ENCODE measurements around the gene LRRK1.

The LRRK1 gene

DNA sequence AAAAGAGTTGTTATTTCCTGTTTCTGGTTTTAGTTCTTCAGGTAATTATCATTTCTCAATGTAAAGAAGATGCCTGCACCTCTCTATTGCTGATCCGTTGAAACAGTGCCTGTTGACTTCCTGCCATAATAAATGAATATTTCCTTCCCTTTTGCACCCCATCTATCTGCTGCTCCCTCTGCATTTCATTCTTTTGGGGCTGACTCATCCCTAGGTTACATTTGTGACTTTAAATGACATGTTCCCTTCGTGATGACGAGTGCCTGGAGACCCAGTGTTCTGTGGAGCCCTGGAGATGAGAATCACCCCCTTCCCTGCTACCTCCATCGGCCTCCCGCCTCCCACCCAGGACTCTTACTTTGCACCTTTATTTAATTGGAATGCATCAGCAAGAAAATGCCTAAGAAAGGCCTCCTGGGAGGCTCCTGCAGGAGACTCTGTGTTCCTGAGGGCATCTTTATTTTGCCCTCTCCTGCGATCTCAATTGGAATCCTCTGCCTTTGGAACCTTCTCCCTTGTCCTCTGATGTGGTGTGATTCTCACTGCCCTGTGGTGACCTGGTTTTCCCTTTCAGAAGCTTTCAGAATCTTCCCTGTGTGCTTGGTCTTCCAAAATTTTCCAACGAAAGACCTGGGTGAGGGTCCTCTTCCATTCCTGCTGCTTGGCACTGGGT lies 13.7 kb downstream of the LRRK1 start:
- DNase-seq (ENCODE audit: low spot score), result peak; percentile 35

DNA sequence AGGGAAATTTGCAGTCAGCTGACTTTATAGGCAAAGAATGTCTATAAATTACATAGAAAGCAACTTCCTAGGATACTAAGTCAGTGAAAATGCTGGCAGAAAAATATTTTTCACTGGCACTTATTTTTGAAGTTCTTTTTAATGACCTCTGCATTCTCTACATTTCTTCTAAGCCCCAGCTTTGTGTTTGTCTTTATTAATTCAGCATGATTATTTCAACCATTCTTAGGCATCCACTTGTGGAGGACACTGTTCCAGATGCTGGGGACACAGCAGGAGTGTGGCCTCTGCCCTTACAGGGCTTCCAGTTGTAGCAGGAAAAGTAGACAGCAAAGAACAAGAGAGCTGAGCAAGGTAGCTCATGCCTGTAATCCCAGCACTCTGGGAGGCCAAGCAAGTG lies 15.0 kb downstream of the LRRK1 start:
- peak; percentile 33 for DNase-seq (ENCODE audit: low spot score)

DNA sequence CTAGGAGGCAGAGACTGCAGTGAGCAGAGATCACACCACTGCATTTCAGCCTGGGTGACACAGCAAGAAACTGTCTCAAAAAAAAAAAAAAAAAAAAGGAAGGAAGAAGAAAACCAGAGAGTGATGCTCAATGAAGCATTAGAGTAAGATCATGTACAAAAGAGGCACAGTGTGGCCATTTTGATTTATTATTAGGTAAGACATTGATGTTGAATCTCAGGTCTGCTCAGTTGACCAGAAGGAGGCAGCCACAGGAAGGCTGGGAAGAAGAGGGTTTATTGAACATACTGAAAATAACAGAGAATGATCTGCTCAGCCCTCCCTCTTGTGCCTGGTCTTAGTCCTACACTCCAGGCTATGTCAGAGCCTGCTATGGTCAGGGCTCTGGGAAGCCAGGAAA lies 15.6 kb downstream of the LRRK1 start:
- DNase-seq (ENCODE audit: low spot score), result no peak

DNA sequence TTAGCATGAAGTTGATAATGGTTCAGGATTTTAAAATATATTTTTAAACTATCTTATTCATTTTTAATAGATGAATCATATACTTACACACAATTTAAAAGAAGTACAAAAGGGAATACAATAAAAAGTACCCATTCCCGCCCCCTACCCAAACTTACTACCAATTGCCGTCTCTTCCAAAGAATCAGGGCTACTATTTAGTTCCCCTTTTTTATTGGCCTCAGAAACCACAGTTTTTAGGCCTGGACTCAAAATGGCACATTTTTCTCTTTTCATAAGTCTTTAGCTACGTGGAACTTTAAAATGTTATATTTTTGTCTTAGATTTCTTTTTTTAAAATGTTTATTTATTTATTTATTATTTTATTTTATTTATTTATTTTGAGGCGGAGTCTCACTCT lies 18.0 kb downstream of the LRRK1 start:
- no peak for DNase-seq (ENCODE audit: low spot score)

- DNase-seq (ENCODE audit: low spot score), result no peak
These were observed 20.6 kb downstream of the LRRK1 start for GRCh38 chr15:100939791-100940190.

DNA sequence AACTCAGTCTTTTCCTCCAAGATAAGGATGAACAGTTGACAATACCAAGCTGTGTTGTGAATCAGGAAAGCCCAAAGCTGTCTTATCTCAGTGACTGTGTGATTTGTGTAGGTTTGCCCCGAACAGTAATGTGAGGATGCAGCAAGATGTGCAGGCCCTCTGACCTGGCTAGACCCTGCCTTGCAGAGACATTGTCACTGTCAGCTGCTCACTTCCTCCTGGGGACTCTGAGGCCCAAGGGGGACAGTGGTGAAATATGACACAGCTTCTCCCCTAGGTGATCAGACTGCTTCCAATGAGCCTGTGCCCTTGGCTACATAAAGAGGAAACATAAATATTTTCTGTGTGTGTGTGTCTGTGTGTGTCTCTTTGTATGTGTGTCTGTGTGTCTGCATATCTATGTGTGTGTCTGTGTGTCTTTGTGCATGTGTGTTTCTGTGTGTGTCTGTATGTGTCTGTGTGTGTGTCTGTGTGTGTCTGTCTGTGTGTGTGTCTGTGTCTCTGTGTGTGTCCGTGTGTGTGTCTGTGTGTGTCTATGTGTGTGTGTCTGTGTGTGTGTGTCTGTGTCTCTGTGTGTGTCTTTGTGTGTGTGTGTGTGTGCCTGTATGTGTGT lies 21.7 kb downstream of the LRRK1 start:
- DNase-seq (ENCODE audit: low spot score), result no peak

DNA sequence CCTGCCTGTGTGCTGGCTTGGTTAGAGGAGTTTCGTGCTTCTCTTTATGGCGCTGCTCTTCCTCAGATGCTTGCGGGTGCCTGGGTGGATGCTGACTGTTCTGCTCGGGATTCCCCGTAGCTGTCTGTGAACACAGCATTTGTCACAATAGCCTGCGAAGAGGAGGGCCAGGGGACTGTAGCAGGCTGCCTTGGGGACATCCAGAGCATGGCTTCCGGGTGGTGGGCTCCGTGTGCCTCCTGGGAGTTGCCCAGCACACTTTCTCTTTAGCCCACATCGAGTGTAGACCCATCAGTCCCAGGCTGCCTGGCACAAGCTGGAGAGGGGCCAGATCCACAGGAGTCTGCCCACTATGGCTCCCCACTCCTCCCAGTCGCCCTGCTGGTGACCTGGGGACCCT lies 22.4 kb downstream of the LRRK1 start:
- DNase-seq (ENCODE audit: low spot score), result no peak

- DNase-seq (ENCODE audit: low spot score), result no peak
These were observed 23.7 kb downstream of the LRRK1 start for GRCh38 chr15:100942656-100943425.

- DNase-seq (ENCODE audit: low spot score), result peak; percentile 40
These were observed 25.2 kb downstream of the LRRK1 start for GRCh38 chr15:100944244-100944895.

DNA sequence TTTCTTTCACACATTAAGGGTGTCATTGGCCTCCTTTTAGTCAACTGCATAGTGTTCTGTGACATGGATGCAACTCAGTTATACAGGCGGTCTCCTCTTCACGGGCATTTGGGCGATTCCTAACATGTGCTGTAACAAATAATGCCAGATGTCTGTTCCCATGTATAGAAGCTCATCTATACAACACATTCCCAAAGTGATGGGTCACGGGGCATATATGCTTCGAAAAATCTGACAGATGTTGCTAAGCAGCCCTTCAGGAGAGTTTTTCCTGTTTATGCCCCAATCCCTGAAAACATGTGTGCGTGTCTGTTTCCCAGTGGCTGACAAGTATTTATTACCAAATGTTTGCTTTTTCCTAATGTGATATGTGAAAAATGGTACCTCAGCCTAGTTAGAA lies 25.8 kb downstream of the LRRK1 start:
- DNase-seq (ENCODE audit: low spot score), result no peak

DNA sequence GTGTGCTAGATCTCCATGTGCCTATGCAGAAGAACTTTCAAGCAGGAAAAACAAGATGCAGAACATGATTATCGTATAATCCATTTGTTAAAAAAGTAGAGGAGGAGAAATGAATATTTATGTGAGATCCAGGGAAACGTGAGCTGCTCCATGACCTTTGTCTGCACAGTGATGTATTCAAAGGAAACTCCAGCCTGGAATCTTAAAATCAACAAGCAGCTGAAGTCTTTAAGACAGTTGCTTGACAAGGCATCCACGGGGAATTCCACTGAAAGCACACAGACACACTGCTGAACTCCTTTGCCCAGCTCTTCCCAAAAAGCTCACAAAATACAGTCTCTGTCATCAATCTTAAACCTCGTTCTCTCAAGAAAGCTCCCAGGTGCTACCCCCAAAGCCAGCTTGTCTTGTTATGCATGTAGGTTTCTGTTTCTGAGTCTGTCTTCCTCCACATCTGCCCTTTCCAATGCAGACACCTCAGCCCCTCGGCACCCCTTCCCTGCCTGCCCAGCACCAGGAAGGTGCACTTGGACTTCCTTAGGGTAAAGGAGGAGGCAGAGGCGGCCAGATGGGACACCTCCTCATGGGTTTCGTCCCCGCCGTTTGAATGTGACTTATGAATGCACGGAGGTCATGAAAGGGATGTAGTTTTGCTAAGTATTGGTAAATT lies 28.7 kb downstream of the LRRK1 start:
- DNase-seq (ENCODE audit: low spot score), result no peak

DNA sequence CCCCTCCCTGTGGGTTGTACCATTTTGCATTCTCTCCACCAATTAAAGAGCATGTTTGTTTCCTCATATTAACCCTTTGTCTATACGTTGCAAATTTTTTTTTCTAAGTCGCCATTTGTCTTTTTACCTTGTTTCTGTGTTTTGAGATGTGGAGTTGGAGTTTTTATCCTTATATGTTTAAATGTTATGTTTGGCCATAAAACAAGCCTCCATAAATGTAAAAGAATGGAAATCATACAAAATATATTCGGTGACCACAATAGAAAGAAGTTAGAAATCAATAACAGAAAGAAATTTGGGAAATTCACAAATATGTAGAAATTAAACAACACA lies 29.2 kb downstream of the LRRK1 start:
- DNase-seq (ENCODE audit: low spot score), result no peak

GRCh38 chr15:100949691-100950090 lies 30.5 kb downstream of the LRRK1 start:
- no peak for DNase-seq (ENCODE audit: low spot score)

- DNase-seq (ENCODE audit: low spot score), result no peak
These were observed 32.8 kb downstream of the LRRK1 start for GRCh38 chr15:100951965-100952364.

DNA sequence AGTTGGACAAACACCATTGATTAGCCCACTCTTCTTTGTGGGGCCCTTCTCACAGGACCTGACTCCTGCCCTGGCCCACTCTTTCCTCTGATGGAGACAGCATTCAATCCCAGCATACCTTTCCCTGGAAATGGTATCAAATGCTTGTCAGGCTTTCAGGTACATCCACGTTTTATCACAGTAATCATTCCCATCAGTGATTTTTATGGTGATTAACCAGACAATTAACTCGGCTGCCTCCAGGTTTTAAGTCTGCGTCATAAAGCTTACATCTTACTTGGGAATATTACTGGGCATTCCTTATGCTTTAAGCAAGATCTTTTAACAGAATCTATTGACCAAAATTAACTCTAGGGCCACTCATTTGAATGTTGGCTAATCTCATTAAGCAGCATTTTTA lies 33.4 kb downstream of the LRRK1 start:
- DNase-seq (ENCODE audit: low spot score), result no peak

GRCh38 chr15:100958326-100959065 lies 39.3 kb downstream of the LRRK1 start:
- DNase-seq (ENCODE audit: low spot score), result peak; percentile 65

DNA sequence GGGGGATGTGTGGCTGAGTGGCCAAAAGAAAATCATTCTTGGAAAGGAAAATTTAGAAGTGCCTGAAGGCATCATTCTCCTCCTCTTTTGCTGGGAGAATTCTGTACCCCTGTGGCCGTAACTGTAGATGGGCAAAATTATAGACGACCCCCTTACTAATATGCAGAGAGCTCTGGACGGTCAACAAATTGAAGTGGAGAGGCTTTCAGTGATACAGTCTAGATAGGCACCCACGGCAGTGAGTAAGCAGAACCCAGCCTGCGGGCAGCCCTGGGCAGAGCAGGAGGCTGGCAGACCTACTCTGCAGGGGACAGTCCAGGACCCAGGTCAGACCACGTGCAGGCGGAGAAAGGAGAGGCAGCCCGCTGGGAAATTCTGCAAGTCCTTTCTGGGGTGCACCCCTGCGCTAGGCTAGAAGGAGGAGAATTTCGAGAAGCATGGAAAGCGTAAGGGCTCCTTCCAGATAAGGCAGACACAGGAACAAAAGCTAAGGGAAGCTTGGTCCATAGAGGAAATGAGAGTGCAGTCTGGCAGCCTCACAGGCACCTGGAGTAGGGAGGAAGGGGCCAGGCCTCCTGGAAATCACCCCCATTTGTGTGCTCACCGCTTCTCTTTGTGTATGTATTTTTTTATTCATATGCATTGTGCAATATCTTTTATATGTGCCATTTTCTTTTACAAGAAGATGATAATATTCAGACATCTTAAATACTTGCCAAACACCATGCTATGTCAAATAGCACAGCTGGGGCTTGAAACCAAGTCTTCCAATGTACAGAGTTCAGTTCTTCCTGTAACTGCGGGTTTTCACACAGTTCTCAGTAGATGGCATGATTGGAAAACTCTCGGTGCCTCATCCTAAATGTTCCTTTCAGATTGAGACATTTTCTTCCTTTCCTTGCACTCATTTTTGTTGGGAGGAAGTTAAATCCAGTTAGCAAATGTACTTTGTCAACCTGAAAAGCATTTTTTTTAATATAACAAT lies 40.2 kb downstream of the LRRK1 start:
- no peak for DNase-seq (ENCODE audit: low spot score)

- DNase-seq (ENCODE audit: low spot score), result no peak
These were observed 47.8 kb downstream of the LRRK1 start for GRCh38 chr15:100966997-100967396.

GRCh38 chr15:100968050-100968966 lies 49.2 kb downstream of the LRRK1 start:
- peak; percentile 54 for DNase-seq (ENCODE audit: low spot score)
